HFFc6 (cell line): ENCODE data around the gene CPN2. TPM values are rescaled to one million over a fixed set of nuclear protein-coding genes. Genes with fewer than 3 reads are reported as not detected.
A peak's percentile ranks its signal among the peaks of the same experiment; 100 is the strongest.

Experiments
- DNase-seq: peaks from one replicate; pipeline ENCODE4 v3.0.0-alpha.2; 2018
- H3K27ac Mint-ChIP-seq: 2 replicates; pipeline ENCODE4 v1.8.0; 2020; ENCODE audit warnings: mild to moderate bottlenecking, mixed read lengths
- H3K27me3 Mint-ChIP-seq: 2 replicates; pipeline ENCODE4 v1.8.0; 2021; ENCODE audit warnings: mild to moderate bottlenecking, moderate library complexity, mixed read lengths; ENCODE audit not compliant: insufficient read depth
- H3K36me3 Mint-ChIP-seq: 2 replicates; pipeline ENCODE4 v1.8.0; 2021; ENCODE audit warnings: low read depth, mixed read lengths
- H3K4me1 Mint-ChIP-seq: 2 replicates; pipeline ENCODE4 v1.8.0; 2020; ENCODE audit warnings: low read depth, mixed read lengths
- H3K4me3 Mint-ChIP-seq: 2 replicates; pipeline ENCODE4 v1.8.0; 2020; ENCODE audit warnings: mild to moderate bottlenecking, moderate library complexity, mixed read lengths
- H3K9me3 Mint-ChIP-seq: 2 replicates; pipeline ENCODE4 v1.8.0; 2020; ENCODE audit warnings: mild to moderate bottlenecking, mixed read lengths
- CTCF ChIP-seq: fragments of 200-600 bp; sonication (generic); IDR thresholded peaks from 2 replicates; pipeline ENCODE4 v1.5.0; 2021; ENCODE audit warnings: antibody characterized with exemption, mild to moderate bottlenecking
- long read RNA-seq: library from polyadenylated mRNA; unstranded; transcript quantifications from one replicate; pipeline ENCODE4 v2.0.0, GENCODE V29; 2019
- total RNA-seq, 6 experiments: library from RNA; stranded (reverse); fragmentation: NEBNext Ultra II Directional; extraction: Animal tissue kit (Norgen Biotek cat#: 25700); gene quantifications; 2 replicates in 1 of 6; 3 replicates in 5 of 6; pipeline ENCODE4 v1.2.3, GENCODE V29; 2021

The CPN2 gene
- total RNA-seq: under 1 TPM; 0.24 to 0.56 (median 0.35) TPM
- long read RNA-seq: 0 reads

GRCh38 chr3:194351080-194351672, at the start of gene CPN2:
Gene CPN2 (minus strand): TSS chr3:194351328. CDS start chr3:194342702, 8,626 bp downstream.
- no peak within 1 kb of the TSS for H3K4me3 Mint-ChIP-seq
- peaks cover 9% of the 10 kb centered on the region for H3K4me1 Mint-ChIP-seq
- DNase-seq: no peak
- no peaks in the 10 kb centered on the region; the same call in 1 of the 2 replicates for H3K27me3 Mint-ChIP-seq
- peak within 1 kb of the TSS; percentile 79 for H3K27ac Mint-ChIP-seq
- TF ChIP-seq CTCF: no peak
- no peaks in the 10 kb centered on the region for H3K9me3 Mint-ChIP-seq
- peaks cover 2% of the 10 kb centered on the region; the same call in 1 of the 2 replicates for H3K36me3 Mint-ChIP-seq

GRCh38 chr3:194399874-194400411, 48.8 kb upstream of the CPN2 start:
- no peak for DNase-seq
- Mint-ChIP-seq H3K27ac (no peak overlapping the region), H3K36me3 (peaks cover 7% of the 10 kb centered on the region), H3K9me3 (no peaks in the 10 kb centered on the region), H3K27me3 (peaks cover 21% of the 10 kb centered on the region), H3K4me1 (peaks cover 10% of the 10 kb centered on the region), H3K4me3 (no peak overlapping the region)
- TF ChIP-seq CTCF: no peak

GRCh38 chr3:194399166-194399565, 48.0 kb upstream of the CPN2 start, which contains the start of gene GP5:
Gene GP5 (minus strand): TSS chr3:194399266. CDS start chr3:194398282, 984 bp downstream.
- Mint-ChIP-seq H3K4me3 (no peak within 1 kb of the TSS), H3K9me3 (no peaks in the 10 kb centered on the region), H3K4me1 (peaks cover 4% of the 10 kb centered on the region; the same call in 1 of the 2 replicates), H3K27ac (no peak within 1 kb of the TSS), H3K27me3 (peaks cover 26% of the 10 kb centered on the region), H3K36me3 (no peaks in the 10 kb centered on the region; the same call in 1 of the 2 replicates)
- TF ChIP-seq CTCF: no peak
- no peak for DNase-seq

GRCh38 chr3:194397757-194398312, 46.7 kb upstream of the CPN2 start:
- peaks cover 26% of the 10 kb centered on the region for H3K27me3 Mint-ChIP-seq
- no peaks in the 10 kb centered on the region for H3K36me3 Mint-ChIP-seq
- DNase-seq: no peak
- H3K4me3 Mint-ChIP-seq: no peak overlapping the region
- H3K9me3 Mint-ChIP-seq: no peaks in the 10 kb centered on the region
- no peak for TF ChIP-seq CTCF
- peaks cover 4% of the 10 kb centered on the region; the same call in 1 of the 2 replicates for H3K4me1 Mint-ChIP-seq
- no peak overlapping the region for H3K27ac Mint-ChIP-seq

- Mint-ChIP-seq H3K4me3 (no peak overlapping the region), H3K27ac (no peak overlapping the region), H3K36me3 (no peaks in the 10 kb centered on the region), H3K9me3 (no peaks in the 10 kb centered on the region), H3K4me1 (peaks cover 4% of the 10 kb centered on the region; the same call in 1 of the 2 replicates), H3K27me3 (peaks cover 26% of the 10 kb centered on the region)
- DNase-seq: no peak
- no peak for TF ChIP-seq CTCF
These were observed 46.0 kb upstream of the CPN2 start for GRCh38 chr3:194396859-194397756.
